GM13977 (cell line): ENCODE results near the gene CDC42BPG.

Experiments
- DNase-seq: peaks from one replicate; pipeline ENCODE4 v3.0.0; 2012; ENCODE audit warnings: low spot score
- in situ Hi-C: fragments of 300-500 bp; cut with MboI; formaldehyde crosslinking; loops from one replicate; pipeline ENCODE4 v1.12.0; 2022; ENCODE audit warnings: low sequenced_read_pairs, low pct_unique_long_range_greater_than_20kb, mixed read lengths, inconsistent platforms; ENCODE audit not compliant: unreplicated experiment
- TF ChIP-seq, protein P1 (sequence below): IDR thresholded peaks from 2 replicates; pipeline ENCODE4 v1.5.1; 2012; ENCODE audit warnings: mild to moderate bottlenecking, control low read depth; ENCODE audit not compliant: insufficient read depth; ENCODE audit errors: extremely low read depth, missing control alignments

CDC42BPG gene

GRCh38 chr11:64801561-64802369, 42.7 kb downstream of the CDC42BPG start:
- DNase-seq, result no peak
- TF ChIP-seq, protein P1, sequence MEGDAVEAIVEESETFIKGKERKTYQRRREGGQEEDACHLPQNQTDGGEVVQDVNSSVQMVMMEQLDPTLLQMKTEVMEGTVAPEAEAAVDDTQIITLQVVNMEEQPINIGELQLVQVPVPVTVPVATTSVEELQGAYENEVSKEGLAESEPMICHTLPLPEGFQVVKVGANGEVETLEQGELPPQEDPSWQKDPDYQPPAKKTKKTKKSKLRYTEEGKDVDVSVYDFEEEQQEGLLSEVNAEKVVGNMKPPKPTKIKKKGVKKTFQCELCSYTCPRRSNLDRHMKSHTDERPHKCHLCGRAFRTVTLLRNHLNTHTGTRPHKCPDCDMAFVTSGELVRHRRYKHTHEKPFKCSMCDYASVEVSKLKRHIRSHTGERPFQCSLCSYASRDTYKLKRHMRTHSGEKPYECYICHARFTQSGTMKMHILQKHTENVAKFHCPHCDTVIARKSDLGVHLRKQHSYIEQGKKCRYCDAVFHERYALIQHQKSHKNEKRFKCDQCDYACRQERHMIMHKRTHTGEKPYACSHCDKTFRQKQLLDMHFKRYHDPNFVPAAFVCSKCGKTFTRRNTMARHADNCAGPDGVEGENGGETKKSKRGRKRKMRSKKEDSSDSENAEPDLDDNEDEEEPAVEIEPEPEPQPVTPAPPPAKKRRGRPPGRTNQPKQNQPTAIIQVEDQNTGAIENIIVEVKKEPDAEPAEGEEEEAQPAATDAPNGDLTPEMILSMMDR, result no peak
- in situ Hi-C loops, result no loop called here

DNA sequence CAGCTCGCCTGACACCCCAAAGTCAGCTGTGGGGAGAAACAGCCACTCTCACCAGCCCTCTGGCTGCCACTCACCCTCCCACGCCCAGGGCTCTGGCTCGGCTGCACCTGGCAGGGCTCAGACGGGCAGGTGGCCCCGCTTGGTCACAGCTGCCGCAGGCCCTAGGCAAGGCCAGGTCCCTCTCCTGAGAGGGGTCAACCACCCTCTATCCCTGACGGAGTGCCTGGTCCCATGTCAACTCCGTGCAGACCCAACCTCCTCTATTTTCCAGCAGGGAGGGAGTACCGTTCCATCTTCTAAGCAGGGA, 43.3 kb downstream of the CDC42BPG start:
- no peak for DNase-seq
- TF ChIP-seq, protein P1, result no peak
- in situ Hi-C loops, result no loop called here

- in situ Hi-C loops, result no loop called here
- TF ChIP-seq, protein P1, result no peak
- no peak for DNase-seq
These were observed 43.9 kb downstream of the CDC42BPG start for GRCh38 chr11:64800303-64801157.

- TF ChIP-seq, protein P1, result no peak
- in situ Hi-C loops, result no loop called here
These were observed 44.7 kb downstream of the CDC42BPG start for GRCh38 chr11:64799623-64800302.

GRCh38 chr11:64799256-64799622, 45.2 kb downstream of the CDC42BPG start:
- TF ChIP-seq, protein P1, result no peak
- in situ Hi-C loops, result no loop called here
- DNase-seq, result no peak

More at GRCh38 chr11:64799623-64800302, 44.7 kb downstream of the CDC42BPG start:
- no peak for DNase-seq

DNA sequence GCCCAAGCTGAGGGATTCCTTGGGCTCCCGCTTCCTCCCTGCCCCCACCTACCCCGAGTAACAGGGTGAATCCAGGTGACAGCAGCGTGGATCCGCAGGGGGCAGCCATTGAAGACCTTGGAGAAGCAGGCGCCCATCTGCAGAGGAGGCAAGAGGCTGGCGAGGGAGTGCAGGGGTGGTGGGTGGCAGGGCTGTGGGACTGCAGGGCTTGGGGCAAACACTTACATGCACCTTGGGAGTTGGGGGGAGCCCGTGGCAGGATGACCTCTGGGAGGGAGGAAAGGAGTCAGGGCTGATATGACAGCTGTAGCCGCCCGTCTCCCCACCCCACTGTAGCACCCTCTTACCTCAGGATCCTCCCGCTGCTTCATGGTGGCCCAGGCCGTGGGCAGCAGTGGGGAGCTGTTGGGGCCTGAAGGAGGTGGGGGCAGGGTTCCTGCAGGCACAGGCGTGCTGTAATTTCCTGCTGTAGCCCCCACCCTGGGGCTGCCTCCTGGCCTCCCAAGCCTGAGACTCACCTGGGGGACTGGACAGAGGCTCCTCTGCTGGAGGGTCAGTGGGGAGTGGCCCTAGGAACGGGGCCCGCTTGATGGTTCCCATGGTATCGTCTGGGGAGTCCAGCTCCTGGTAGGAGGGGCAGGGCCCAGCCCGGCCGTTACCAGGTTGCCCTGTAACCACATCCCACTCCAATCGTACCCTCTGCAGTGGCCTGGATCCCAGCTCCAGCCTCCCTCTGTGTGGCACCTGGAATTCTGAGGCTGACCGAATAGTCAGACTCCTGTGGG, 47.5 kb downstream of the CDC42BPG start:
- TF ChIP-seq, protein P1, result no peak
- in situ Hi-C loops, result no loop called here
- DNase-seq, result no peak
